NCI-H1417 treated with DMSO at 0.1 percent for 48 hours (cell line): ENCODE measurements around the gene TNFRSF9.

Experiments
- DNase-seq: peaks from one replicate; lab custom pipeline; 2025; lab: John Stamatoyannopoulos, UW

The TNFRSF9 gene

GRCh38 chr1:7873801-7874795 is 66.5 kb downstream of the TNFRSF9 start:
- DNase-seq = no peak

- no peak for DNase-seq
Observed at GRCh38 chr1:7871136-7871535, 69.5 kb downstream of the TNFRSF9 start.

- DNase-seq = no peak
Observed at GRCh38 chr1:7869136-7869920, 71.3 kb downstream of the TNFRSF9 start.

- no peak for DNase-seq
Observed at GRCh38 chr1:7868070-7868780, 72.4 kb downstream of the TNFRSF9 start.

- no peak for DNase-seq
Observed at GRCh38 chr1:7865978-7866377, 74.7 kb downstream of the TNFRSF9 start.
